GM18511 (cell line): Measurements from ENCODE around the gene EPB41.

ENCODE experiments used
- ATAC-seq: cut with Tn5 transposase; IDR thresholded peaks from one replicate; pipeline ENCODE4 v1.9.1; 2021; ENCODE audit warnings: mild to moderate bottlenecking, moderate library complexity; ENCODE audit not compliant: unreplicated experiment

EPB41 gene

DNA sequence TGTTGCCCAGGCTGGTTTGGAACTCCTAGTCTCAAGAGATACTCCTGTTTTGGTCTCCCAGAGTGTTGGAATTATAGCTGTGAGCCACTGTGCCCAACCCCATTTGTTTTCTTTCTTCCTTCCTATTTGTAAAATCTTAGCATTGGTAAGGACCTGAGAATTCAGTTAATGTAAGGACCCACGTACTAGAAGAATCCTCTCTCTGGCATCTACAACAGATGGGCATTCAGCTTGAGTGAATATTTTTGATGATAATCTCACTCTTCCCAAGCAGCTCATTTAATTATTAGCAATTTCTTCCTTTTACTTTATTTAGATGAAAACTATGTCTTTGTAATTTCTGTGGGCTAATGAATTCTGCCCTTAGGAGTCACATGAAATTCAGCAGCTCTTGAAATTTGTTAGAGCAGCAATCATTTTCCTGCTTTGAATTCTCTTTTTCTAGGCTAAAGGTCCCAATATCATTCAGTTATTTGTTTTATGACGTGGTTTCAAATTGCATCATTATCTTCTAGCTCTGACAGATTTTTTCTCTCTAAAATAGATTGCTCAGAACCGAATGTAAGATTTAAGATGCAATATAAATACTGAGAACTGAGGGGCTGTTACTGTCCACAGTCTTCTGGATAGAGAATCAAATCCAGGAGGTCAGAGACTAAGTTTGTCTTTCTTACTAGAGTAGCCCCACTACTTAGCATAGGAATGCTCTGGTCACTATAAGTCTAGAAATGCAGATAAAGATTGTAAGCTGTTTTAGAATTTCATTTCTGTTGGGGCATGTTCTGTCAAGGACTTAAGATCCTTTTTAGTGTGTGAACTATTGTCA, 59.4 kb downstream of the EPB41 start:
- ATAC-seq: no peak

DNA sequence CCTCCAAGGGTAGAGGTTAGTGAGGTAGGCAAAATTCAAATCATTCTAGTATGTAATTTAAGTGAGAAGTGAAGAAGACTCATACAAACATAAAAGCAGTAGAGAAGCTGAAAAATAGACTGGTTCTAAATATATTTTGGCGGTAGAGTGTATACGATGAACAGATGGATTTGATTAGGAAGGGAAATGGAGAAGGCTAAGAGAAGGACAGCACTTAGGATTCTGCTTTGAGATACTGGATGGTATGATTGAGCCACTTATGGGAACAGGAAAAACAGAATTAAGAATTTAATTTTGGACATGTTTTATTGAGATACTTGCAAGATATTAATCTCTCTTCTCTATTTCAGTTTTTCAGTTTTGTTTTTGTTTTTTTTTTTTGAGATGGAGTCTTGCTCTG, 60.1 kb downstream of the EPB41 start:
- ATAC-seq: no peak

DNA sequence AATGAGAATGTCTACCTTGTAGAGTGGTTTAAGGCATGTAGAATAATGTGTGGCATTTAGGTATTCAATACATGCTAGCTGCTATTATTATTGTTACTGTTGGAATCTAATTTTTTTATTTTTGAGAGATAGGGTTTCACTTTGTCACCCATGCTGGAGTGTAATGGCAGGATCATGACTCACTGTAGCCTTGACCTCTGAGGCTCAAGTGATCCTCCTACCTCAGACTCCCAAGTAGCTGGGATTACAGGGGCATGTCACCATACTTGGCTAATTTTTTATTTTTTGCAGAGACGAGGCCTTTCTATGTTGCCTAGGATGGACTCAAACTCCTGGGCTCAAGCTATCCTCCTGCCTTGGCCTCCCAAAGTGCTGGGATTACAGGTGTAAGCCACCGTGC, 61.9 kb downstream of the EPB41 start:
- ATAC-seq: no peak

DNA sequence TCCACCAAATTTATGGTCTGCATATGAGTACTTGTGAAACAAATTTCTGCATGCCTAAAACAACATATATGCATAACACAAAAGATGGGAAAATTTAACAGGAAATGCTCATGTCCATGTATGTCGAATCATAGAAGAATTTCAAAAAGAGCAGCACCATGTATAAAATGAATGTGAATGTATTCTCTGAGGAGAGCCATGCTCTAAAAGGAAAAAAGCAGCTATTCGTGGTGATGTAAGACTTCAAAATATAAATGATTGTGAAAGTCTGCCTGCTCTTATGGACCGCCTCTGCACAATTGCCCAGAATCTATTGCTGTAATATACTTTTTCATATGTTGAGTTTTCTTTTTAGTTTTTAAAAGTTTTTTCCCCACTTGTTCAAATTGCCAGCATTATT, 66.8 kb downstream of the EPB41 start:
- no peak for ATAC-seq

DNA sequence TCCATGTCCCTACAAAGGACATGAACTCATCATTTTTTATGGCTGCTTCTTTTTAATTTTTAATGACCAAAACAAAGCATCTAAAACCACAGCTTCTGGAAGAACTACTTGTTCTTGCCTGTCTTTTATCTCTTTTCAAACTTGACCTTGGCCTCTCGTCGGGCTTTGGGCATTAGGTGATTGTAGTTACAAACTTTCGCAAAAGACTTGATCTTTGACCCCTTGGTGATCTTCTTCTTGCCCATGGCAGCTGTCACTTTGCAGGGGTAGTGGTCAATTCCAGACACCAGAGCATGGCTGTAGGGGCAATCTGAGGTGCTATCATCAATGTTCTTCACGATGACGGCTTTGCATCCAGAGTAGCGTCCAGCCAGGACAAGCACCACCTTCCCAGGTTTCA, 67.8 kb downstream of the EPB41 start:
- no peak for ATAC-seq

DNA sequence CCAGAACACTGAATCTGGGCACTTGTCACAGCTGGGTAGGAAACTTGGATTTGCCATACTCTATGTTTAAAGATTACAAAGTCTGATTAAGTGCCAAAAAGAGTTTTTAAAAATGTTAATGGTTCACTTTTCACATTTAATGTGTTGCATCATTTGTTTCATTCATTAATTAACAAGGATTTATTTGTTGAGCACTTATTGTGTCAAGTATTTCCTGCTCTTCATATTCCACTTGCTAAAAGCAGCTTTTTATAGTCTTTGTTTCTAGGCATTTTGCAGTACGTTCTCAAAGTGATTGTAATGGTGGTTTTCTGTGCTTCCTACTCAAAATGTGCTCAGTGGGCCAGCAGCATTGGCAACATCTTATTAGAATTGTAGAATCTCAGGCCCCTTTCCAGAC, 68.7 kb downstream of the EPB41 start:
- no peak for ATAC-seq

DNA sequence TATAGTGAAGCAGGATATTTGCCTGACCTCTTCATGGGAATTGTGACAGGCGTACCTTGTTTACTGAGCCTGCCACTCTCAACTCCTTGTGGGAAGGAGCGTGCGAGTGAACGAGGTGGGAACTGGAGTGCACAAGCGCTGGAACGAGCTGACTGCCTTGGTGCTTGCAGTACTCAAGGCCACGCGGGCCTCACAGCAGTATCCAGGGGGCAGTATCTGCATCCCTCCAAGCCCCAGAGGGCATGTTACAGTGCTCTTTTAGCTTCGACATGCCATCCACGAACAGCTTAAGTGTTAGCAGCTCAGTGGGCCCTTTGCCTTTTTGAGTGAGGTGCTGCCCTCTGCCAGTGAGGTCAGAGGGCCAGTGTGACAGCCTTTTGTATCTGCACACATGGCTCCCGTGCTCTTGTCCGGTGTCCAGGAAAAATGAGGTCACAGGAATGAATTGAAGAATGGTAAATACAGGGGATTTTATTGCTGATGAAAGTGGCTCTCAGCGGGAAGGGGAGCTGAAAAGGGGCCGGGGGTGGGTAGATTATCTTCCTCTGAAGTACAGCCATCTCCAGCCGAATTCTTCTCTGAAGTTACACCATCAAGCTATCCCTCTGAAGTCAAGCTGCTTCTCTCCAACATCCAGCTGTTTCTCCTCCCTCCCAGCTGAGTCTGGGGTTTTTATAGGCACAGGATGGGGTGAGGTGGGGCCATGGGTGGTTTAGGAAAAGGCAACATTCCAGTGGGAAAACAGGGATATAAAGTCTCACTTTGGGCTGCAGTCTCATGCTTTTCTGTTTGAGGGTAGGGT, 69.3 kb downstream of the EPB41 start:
- no peak for ATAC-seq

DNA sequence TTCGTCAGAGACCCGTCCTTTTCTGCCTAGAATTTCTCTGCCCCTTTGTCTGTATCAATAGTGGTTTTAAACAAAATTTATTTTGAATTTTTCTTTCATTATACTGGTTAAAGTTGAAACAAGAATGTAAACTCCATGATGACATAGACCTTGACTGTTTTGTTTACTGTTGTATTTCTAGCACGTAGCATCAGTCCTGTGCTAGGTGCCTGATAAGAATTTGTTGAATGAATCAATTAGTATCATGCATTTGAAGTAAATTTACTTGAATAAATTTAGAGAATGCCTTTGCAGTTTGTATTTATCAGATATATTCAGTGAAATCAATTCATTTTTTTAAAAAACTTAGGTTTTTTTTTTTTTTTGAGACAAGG, 69.9 kb downstream of the EPB41 start:
- ATAC-seq: no peak

DNA sequence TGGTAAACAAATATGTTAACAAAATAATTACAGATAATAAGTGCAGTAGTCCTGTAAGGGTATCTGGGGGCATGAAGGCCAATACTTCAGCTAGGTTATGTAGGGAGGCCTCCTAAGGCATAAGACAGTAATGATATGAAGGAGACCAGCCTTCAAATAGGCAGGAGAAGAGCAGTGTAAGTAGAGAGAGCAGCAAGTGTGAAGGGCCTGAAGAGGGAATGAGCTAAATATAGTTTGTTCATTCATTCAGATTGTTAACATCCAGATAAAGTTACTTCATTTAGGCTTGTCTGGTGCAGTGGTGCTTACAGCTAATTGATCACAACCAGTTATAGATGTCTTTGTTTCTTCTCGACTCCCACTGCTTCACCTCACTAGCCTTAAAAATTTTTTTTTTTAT, 71.1 kb downstream of the EPB41 start:
- ATAC-seq: no peak

DNA sequence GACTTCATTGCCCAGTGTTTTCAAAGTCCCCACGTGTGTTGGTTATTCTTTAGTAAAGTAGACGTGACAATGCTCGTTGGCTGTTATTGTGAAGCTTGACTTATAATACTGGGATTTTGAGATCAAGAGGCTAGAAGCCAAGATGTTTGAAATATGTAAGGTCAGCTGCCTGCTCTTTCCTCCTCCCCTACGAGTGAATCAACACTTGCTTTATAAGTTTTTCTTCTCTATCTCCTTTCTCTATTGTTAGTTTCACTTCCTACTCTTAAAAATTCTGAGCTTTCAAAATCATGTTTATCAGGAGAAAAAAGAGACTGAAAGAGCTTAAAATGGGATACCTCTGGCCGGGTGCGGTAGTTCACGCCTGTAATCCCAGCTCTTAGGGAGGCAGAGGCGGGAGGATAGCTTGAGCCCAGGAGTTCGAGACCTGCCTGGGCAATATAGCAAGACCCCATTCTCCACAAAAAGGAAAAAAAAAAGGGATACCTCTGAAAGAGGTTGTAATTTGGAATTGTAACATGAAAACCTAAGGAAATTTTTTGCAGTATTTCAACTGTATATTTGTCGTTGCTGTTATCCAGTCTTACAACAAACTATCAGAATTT, 72.0 kb downstream of the EPB41 start:
- no peak for ATAC-seq

DNA sequence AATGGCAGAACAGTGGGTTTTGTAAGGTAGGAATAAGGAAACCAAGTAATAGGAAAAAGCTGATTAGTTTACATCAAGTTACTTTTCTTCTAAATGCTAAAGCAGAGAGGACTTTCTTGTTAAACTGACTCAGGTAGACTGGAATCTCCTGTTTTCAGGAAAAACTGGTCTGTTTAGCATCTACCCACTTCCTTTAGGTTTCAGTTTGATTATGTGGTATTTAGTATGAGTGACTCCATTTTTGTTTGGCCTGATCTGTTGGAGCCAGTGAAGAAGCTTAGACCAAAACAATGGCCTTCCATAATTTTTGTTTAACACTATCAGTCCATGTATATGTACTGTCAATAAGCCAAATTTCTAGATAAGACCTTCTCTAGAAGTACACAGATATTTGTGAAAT, 88.4 kb downstream of the EPB41 start:
- ATAC-seq: no peak

DNA sequence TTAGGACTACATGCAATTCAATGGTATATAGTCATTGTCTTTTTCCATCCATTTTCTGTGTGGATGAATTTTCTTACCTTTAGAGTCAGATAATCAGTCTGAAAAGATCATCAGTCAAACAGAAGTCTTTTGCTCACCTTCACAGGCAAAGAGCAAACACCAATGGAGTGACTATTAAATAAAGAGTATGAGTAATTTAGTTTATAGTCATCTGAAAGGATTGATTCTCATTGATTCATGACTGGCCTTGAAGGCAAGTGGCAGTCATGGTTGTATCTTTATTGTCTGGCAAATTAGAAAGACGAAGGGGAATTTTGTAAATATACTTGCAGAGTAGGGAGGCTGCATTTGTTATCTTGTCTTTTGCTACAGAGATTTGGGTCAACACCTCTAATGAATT, 89.9 kb downstream of the EPB41 start:
- ATAC-seq: no peak

DNA sequence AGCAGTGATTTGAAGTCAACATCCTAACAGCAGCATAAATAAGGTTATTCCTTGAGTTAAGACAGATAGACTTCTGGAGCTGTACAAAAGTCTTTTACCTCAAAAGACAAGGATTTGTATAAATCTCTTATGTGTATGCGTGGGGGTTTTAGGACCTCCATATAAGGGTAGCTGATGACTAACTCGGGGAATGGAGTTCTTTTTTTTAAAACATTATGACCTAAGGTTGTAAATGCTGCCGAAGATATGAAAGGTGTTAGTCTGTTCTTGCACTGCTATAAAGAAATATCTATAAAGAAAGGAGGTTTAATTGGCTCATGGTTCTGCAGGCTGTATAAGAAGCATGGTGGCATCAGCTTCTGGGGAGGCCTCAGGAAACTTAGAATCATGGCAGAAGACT, 90.4 kb downstream of the EPB41 start:
- ATAC-seq: no peak

DNA sequence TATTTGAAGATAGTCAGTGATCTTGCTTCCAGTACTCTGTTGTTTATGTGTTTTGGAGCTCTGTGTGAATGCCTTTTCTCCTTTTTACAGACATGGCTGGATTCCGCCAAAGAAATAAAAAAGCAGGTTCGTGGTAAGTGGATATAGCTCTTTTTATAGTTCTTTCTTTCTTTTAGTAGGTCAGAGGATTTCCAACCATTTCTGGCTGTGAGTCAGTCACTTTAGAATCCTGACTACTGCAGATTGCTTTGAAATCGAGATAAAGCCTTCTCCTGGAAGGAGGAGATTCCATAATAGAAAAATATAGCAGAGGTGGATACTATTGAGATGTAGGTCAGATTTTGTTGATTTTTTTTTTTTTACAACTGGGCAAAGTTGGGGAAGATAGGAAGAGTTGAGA, 97.4 kb downstream of the EPB41 start:
- ATAC-seq: no peak

DNA sequence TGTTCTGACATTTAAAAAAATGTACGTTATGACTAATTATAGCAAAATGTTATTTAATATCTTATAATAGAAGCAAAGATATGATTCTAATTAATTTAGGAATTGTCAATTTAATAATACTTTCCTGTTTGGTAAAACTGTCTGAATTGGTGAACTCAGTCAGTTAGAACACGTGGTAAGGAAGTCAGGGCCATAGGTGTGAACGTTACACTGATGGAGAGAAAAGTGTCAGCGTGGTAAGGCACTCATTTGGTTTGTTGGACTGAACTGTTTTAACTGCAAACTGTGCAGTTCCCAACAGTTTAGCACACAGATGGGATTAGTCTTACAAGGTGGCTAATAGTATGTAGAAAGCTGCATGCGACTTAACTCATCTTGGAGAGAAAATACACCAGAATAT, 102.9 kb downstream of the EPB41 start:
- ATAC-seq: no peak

DNA sequence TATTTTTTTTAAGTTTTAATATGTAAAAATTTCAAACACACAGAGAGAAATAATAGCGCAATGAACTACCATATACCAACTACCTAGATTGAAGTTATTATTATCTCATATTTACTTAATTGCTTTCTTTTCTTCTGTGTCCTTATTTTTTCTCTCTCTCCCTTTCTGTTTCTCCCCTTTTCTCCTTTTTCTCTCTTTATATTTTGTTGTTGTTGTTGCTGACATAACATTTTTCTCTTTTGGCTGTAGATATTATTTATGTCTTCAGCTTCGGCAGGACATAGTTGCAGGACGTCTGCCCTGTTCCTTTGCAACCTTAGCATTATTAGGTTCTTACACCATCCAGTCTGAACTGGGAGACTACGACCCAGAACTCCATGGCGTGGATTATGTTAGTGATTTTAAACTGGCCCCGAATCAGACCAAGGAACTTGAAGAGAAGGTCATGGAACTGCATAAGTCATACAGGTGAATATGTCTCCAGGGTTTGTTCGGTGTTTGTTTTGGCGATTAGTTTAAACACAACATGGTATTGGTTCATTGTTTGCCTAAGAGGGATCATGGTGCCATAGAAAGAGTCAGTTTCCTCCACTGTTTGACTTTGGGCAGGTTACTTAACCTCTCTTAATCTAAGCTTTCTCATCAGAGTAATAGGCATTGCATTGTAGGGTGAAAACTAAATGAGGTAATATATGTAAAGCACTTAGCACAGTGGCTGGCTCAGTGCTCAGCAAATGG, 103.8 kb downstream of the EPB41 start:
- no peak for ATAC-seq

DNA sequence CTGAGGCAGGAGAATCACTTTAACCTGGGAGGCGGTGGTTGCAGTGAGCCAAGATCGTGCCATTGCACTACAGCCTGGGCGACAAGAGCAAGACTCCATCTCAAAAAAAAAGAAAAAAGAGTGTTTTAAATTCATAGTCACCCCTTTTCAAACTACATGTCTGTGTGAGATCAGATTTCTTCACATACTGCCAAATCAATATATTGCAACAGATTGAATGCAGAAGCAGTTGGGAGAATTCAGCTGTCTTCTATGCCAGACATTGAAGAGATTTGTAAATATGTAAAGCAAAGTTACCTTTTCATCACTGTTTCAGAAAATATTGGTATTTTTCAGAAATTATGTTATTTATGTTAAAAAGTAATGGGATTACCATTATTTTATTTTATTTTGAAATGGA, 108.3 kb downstream of the EPB41 start:
- ATAC-seq: no peak

DNA sequence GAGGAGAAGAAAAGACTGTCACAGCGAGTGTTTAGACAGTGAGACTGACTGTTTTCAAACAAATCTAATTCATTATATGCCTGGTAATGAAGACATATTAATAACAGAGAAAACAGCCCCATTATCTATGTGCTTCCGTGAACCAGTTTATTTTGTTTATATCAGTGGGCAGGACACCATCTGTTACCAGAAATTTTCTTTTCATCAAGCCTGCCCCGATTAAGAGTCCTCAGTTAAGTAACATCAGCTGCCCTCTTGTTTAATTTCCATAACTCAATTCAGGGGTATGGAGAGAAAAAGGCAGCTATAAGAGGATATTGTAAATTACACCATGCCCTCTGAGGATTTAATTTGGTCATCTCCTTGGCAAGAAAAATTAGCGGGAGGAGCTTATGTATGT, 115.3 kb downstream of the EPB41 start:
- no peak for ATAC-seq

DNA sequence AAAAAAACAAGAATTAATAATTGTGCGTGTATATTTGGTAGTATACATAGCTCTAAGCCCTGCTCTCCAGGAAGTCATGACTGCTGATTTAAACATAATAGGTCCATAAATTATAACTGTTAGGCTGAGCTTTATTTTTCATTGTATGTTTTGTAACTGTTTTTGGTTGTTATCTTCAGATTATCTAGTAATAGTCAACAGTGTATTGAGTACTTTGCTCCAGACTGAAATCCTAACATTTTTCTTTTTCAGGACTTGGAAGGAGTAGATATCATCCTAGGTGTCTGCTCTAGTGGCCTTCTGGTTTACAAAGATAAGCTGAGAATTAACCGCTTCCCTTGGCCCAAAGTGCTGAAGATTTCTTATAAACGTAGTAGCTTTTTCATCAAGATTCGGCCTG, 118.5 kb downstream of the EPB41 start:
- no peak for ATAC-seq

DNA sequence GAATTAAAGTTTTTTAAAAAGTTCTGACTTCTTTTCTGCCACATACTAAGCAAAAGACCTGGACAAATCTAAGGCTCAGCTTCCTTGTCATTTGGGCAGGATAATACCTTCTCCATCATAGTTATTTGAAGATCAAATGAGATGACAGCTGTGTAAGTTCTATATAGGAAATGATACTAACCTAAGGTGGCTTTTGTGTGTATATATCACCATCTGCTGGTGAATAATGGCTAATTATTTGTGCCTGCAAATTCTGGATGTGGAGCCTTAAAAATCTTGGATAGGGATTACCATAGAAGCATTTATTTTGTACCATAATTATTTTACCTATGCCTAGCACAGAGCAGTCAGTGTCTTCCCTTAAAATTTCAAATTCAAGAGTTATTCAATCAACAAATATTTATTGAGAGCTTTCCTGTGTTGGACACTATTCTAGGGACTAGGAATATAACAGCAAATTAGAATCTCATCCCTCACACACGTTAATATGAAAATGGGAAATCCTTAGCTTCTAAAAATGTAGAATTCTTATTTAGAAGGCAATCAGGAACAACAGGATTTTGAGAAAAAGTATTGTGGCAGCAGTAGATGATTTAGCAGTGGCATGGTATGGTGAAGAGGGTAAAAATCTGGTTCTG, 119.6 kb downstream of the EPB41 start:
- ATAC-seq: no peak
